Measurements from ENCODE around the gene PRRG4. TPM values are rescaled to one million over a fixed set of nuclear protein-coding genes. Genes with fewer than 3 reads are reported as not detected.

Gene PRRG4
- total RNA-seq, 1 experiment from 2014 or later: 1.2 TPM

GRCh38 chr11:32905028-32905667 lies 75.4 kb downstream of the PRRG4 start:
- H3K4me1 Mint-ChIP-seq: peaks cover 68 to 81% of the 10 kb centered on the region in 2 experiments
- H3K9ac ChIP-seq (ENCODE audit: extremely low read depth, insufficient read length, low read length): no peak overlapping the region
- no peak overlapping the region for H3K4me3 Mint-ChIP-seq
- no peak overlapping the region for H2AFZ ChIP-seq (ENCODE audit: low read length)
- no peak overlapping the region for H2BK15ac ChIP-seq (ENCODE audit: low read depth, low read length)
- H3K79me2 ChIP-seq (ENCODE audit: insufficient read depth, low read length): peaks cover 74% of the 10 kb centered on the region; the same call in 1 of the 2 replicates
- DNase-seq: no peak
- H3K23me2 ChIP-seq (ENCODE audit: insufficient read length, low read depth, low read length, poor library complexity, severe bottlenecking): no peaks in the 10 kb centered on the region
- H3K23ac ChIP-seq (ENCODE audit: insufficient read length, low read depth, low read length): no peak overlapping the region
- no peak overlapping the region for H2BK5ac ChIP-seq (ENCODE audit: insufficient read length, low read length)
- no peak overlapping the region for H4K91ac ChIP-seq (ENCODE audit: insufficient read length, low read depth, low read length)
- no peak overlapping the region for H2BK12ac ChIP-seq (ENCODE audit: insufficient read length, low read depth, low read length)
- no peak overlapping the region for H2BK20ac ChIP-seq (ENCODE audit: low read depth, low read length, poor library complexity, severe bottlenecking)
- no peak overlapping the region for H3K14ac ChIP-seq (ENCODE audit: insufficient read depth, low read length)
- no peak overlapping the region for H3K27ac ChIP-seq (ENCODE audit: insufficient read length, low read depth, low read length)
- no peak overlapping the region for H4K5ac ChIP-seq (ENCODE audit: insufficient read length, low read depth, low read length)
- H4K20me1 ChIP-seq (ENCODE audit: control insufficient read depth, insufficient read depth, insufficient read length): no peaks in the 10 kb centered on the region
- H3K79me1 ChIP-seq (ENCODE audit: insufficient read depth, low read depth, low read length, poor library complexity, severe bottlenecking): no peaks in the 10 kb centered on the region
- peaks cover 13 to 69% (median 52%) of the 10 kb centered on the region in 3 experiments; a peak in 6 of 7 replicates for H3K36me3 Mint-ChIP-seq (ENCODE audit: insufficient read depth in 1 of 3, low read depth in 3 of 3)
- H3K4me2 ChIP-seq (ENCODE audit: insufficient read depth, insufficient read length, low read length): no peak overlapping the region
- peaks cover 9% of the 10 kb centered on the region; the same call in 1 of the 2 replicates for H3K4me1 ChIP-seq (ENCODE audit: insufficient read depth, low read length)
- H3T11ph ChIP-seq (ENCODE audit: low read length): no peak overlapping the region
- H4K8ac ChIP-seq (replicated peaks; ENCODE audit: insufficient read length, low read depth, low read length): no peak overlapping the region
- H3K9me3 ChIP-seq (ENCODE audit: control insufficient read depth, low read depth, low read length): no peaks in the 10 kb centered on the region
- no peaks in the 10 kb centered on the region for H3K27me3 Mint-ChIP-seq (ENCODE audit: low read depth)
- peak overlapping the region in 1 of 3 experiments; percentile 88; a peak in 2 of 7 replicates for H3K27ac Mint-ChIP-seq
- no peak overlapping the region for H3K4ac ChIP-seq (ENCODE audit: low read depth, low read length)
- no peak overlapping the region for H2BK120ac ChIP-seq (ENCODE audit: low read depth, low read length, poor library complexity, severe bottlenecking)
- H3K18ac ChIP-seq (ENCODE audit: insufficient read length, low read depth, low read length): no peak overlapping the region
- no peaks in the 10 kb centered on the region for H3K27me3 ChIP-seq (ENCODE audit: insufficient read depth, low read length)
- no CpG with 5 or more reads among the region's 3 CpGs for WGBS (ENCODE audit: extremely low coverage, insufficient read length, low lambda C conversion rate)
- no peak for TF ChIP-seq CTCF (conservative IDR thresholded peaks at IDR 0.05)
- no peak overlapping the region for H3K56ac ChIP-seq (ENCODE audit: insufficient read length, low read depth, low read length)
- H3K9me3 Mint-ChIP-seq: no peaks in the 10 kb centered on the region
- H2AK5ac ChIP-seq (ENCODE audit: insufficient read length, low read length): no peak overlapping the region

Other genes starting within 250 kb of the PRRG4 start
- gene EIF3M, start 246.1 kb upstream of the PRRG4 start, total RNA-seq (2021): 365 TPM in 2 replicates
- gene CCDC73, start 35.3 kb upstream of the PRRG4 start, total RNA-seq (2021): 0.04 TPM in 1 of 2 replicates, not detected in the other
- gene QSER1, start 62.9 kb downstream of the PRRG4 start, total RNA-seq (2021): 128 and 139 TPM in 2 replicates
- gene DEPDC7, start 186.0 kb downstream of the PRRG4 start, total RNA-seq (2021): 4.4 TPM in 2 replicates
- 20.0 and 20.3 TPM in 2 replicates for gene TCP11L1, start 209.6 kb downstream of the PRRG4 start, total RNA-seq (2021)

Data from H9 (cell line).